Psoas muscle (tissue), 8 donors: Measurements from ENCODE around the gene FOXI1. TPM values are rescaled to one million over a fixed set of nuclear protein-coding genes. Genes with fewer than 3 reads are reported as not detected.

ENCODE experiments used
- ATAC-seq, 4 donors: fragments of 200-7000 bp; cut with Tn5 transposase; one replicate each; pipeline ENCODE4 v1.9.1; 2020; ENCODE audit warnings: moderate library complexity in 3 of 4, mild to moderate bottlenecking in 2 of 4
- DNase-seq, 2 donors: peaks; one replicate each; pipeline ENCODE4 v3.0.0-alpha.2; 2020
- H3K27ac ChIP-seq: fragments of 200-600 bp; one replicate; pipeline ENCODE4 v1.8.0; 2022
- H3K27me3 ChIP-seq, 3 donors: fragments of 200-600 bp in 1 of 3; one replicate each; pipeline versions ENCODE4 v1.6.1 to v1.8.0; 2013 to 2022; ENCODE audit warnings: low read length in 2 of 3, mild to moderate bottlenecking in 2 of 3, moderate library complexity in 1 of 3; ENCODE audit not compliant: insufficient read depth in 3 of 3
- H3K36me3 ChIP-seq, 2 donors: fragments of 200-600 bp in 1 of 2; one replicate each; pipeline versions ENCODE4 v1.6.1 to v1.8.0; 2013 to 2022; ENCODE audit warnings: low read depth in 1 of 2, mild to moderate bottlenecking in 1 of 2, moderate library complexity in 1 of 2; ENCODE audit not compliant: insufficient read depth in 1 of 2
- H3K4me1 ChIP-seq: fragments of 200-600 bp; one replicate; pipeline ENCODE4 v1.8.0; 2022
- H3K4me3 ChIP-seq: fragments of 200-600 bp; one replicate; pipeline ENCODE4 v1.8.0; 2022; ENCODE audit warnings: mild to moderate bottlenecking
- H3K9me3 ChIP-seq: fragments of 200-600 bp; one replicate; pipeline ENCODE4 v1.8.0; 2022
- whole genome bisulfite sequencing, 3 donors: extraction: QIAGEN DNeasy Blood & Tissue Kit; methylation state at CpG; one replicate each; pipeline versions ENCODE4 v1.1.6 to v1.1.7; 2013; 5-methylcytosine and 5-hydroxymethylcytosine counted together
- intact Hi-C, 2 donors: fragments of 100-400 bp; cut with DNase I; formaldehyde crosslinking; loops; one replicate each; pipeline versions ENCODE4 v1.11.0 to v1.14.2; 2022
- polyA plus RNA-seq, 3 donors: library from polyadenylated mRNA; stranded (reverse); fragments of 200-250 nt; gene quantifications; one replicate each; pipeline ENCODE4 v1.2.3, GENCODE V29; 2013
- total RNA-seq, 4 donors: library from RNA; stranded (reverse); fragmentation: NEBNext Ultra II Directional in 2 of 4; extraction: Animal tissue kit (Norgen Biotek cat#: 25700) in 2 of 4; gene quantifications; one replicate each; pipeline versions ENCODE4 v1.2.1 to v1.2.4, GENCODE V29; 2021 to 2023
- TF ChIP-seq, protein P1 (sequence below): fragments of 200-600 bp; IDR thresholded peaks from one replicate; pipeline ENCODE4 v1.8.0; 2022; ENCODE audit warnings: antibody characterized with exemption
- donor health status: healthy with polysubstance abuse.
- donor health status: DM: no; HTN: no; CAD: no; lungs with moderate emphysema.
- donor health status: Bipolar disorder and iron deficiency.
- donor health status: healthy.
- donor health status: DM: yes; HTN: yes; CAD: no.
- donor health status: DM: no; HTN: no; CAD: no.
- donor health status: DM: no; HTN: no; CAD: no.
- donor health status: DM: yes; HTN: yes; CAD: no.

The FOXI1 gene
- total and polyA plus RNA-seq, 7 donors = not detected

DNA sequence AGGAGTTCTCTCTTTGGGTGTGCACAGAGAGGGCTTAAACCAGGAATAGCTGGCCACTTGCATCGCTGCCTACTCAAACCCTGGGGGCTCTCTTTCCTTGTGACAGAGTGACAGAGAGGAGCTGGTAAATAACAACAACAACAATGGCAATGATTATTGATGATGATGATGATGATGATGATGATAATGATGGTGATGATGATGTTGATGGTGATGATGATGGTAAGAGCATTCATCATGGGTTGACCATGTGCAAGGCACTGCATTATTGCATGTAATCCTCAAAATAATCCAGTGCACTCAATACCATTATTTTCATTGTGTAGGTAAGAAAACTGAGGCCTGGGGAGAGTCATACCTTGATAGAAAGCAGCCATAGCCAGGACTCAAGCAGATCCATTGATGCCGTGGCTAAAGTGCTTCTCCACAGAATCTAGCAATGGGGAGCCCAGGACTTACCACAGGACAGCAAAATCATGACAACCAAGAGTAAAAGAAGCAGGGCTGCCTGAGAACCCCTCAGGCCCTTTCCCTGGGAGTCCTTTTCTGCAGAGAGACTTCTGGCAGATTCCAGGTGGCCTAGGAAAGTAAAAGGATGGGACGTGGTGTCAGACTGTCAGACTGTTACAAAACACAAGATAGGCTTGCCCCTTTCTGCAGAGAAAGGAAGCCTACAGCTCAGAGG, 4.8 kb downstream of the FOXI1 start:
- Histone ChIP-seq H3K4me3 (no peak overlapping the region), H3K36me3 (no peaks in the 10 kb centered on the region), H3K9me3 (no peaks in the 10 kb centered on the region), H3K27me3 (no peaks in the 10 kb centered on the region), H3K4me1 (no peaks in the 10 kb centered on the region), H3K27ac (no peak overlapping the region)
- no peak for DNase-seq
- no peak for ATAC-seq
- WGBS, 3 donors = 64 to 78% (median 74%) methylated on average over 3 of the region's 3 CpGs
- TF ChIP-seq, protein P1, sequence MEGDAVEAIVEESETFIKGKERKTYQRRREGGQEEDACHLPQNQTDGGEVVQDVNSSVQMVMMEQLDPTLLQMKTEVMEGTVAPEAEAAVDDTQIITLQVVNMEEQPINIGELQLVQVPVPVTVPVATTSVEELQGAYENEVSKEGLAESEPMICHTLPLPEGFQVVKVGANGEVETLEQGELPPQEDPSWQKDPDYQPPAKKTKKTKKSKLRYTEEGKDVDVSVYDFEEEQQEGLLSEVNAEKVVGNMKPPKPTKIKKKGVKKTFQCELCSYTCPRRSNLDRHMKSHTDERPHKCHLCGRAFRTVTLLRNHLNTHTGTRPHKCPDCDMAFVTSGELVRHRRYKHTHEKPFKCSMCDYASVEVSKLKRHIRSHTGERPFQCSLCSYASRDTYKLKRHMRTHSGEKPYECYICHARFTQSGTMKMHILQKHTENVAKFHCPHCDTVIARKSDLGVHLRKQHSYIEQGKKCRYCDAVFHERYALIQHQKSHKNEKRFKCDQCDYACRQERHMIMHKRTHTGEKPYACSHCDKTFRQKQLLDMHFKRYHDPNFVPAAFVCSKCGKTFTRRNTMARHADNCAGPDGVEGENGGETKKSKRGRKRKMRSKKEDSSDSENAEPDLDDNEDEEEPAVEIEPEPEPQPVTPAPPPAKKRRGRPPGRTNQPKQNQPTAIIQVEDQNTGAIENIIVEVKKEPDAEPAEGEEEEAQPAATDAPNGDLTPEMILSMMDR = no peak
- intact Hi-C loops = loop anchor here in 1 of 2 donors (5.0 kb wide), 1 partner anchor 307 kb away; no protein-coding TSS in a partner anchor

DNA sequence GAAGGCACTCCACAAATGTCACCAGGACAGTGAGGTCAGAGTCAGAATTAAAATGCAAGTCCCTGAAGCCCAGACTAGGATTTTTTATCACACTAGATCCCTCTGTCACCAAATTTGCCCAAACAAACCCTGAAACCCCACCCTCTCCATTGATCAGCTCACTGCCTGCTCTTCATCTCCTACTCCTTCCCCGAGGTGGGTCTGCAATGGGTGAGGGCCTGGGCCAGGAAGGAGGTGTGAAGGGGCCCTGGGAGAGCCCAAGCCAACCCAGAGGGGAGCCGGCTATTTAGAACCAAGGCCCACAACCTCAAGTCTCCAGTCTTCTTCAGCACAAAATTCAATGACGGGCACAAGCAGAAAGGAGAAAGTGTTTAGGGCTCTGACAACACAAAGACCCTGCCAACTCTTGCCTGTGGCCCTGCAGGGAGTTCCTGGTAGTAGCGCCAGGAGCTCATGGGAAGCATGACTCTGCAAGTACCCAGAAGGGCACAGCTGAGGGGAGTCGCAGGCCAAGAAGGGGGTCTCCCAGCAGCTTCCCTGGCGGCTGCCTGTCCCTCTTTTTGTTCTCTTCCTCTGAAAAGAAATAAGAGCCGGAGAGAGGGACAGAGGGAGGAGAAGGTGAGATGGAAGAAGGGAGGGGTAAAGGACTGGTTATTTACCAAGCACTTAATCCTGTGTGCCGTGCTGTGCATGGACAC, 5.5 kb downstream of the FOXI1 start:
- Histone ChIP-seq H3K4me3 (no peak overlapping the region), H3K27me3 (no peaks in the 10 kb centered on the region), H3K27ac (no peak overlapping the region), H3K36me3 (no peaks in the 10 kb centered on the region), H3K4me1 (no peaks in the 10 kb centered on the region), H3K9me3 (no peaks in the 10 kb centered on the region)
- DNase-seq (no peak), ATAC-seq (no peak)
- 53 to 55% (median 54%) methylated on average over 7 to 8 of the region's 8 CpGs for WGBS, 3 donors
- intact Hi-C loops = loop anchor here in 1 of 2 donors (5.0 kb wide), 1 partner anchor 306 kb away; no protein-coding TSS in a partner anchor
- TF ChIP-seq, protein P1 = no peak

DNA sequence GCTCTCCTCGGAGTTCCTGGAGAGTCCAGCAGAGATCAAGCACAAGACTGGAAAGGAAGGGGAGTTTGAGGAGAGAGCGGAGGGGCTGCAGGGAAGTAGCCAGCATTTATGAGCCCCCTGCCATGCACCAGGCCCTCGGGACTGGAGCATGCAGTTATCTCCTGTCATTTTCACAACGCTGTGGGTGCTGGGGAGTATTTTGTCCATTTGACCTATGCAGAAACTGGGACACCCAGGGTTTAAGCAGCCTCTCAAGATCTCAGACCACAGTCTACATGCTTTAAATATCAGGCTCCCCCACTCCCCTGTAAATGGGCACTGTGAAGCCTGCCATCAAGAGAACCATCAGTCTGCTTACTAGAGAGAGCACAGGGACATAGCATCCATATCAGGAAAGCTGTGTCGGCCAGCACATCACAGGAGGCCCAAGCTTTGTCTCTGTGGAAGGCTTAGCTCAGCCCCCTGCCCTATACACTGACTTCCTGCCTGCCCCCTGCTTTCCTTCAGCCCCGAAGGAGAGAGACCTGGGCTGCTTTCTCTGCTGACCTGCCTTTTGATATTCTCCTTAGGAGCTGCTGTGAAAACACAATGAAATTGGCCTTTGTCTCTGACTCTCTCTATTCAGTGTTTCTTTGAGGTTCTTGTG, 7.3 kb downstream of the FOXI1 start:
- WGBS, 3 donors = 45 to 55% (median 49%) methylated on average over 6 of the region's 6 CpGs
- intact Hi-C loops = loop anchor here in 1 of 2 donors (5.0 kb wide), 1 partner anchor 304 kb away; no protein-coding TSS in a partner anchor
- Histone ChIP-seq H3K4me1 (no peaks in the 10 kb centered on the region), H3K9me3 (no peaks in the 10 kb centered on the region), H3K27ac (no peak overlapping the region), H3K27me3 (no peaks in the 10 kb centered on the region), H3K36me3 (no peaks in the 10 kb centered on the region), H3K4me3 (no peak overlapping the region)
- ATAC-seq (no peak), DNase-seq (no peak)
- TF ChIP-seq, protein P1 = no peak

DNA sequence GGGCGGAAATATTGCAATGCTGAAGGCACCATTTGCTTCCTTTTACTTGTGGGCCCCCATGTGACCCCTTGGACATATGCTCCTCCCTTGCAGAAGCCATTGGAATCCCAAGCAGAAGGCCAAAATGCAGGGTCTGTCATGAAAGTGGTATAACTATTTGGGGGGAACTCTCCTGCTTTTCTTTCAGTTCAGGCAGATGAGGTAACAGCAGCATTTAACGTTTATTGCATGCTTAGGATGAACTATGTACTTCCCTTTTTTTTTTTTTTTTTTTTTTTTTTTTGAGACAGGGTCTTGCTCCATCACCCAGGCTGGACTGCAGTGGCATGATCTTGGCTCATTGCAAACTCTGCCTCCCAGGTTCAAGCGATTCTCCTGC, 7.8 kb downstream of the FOXI1 start:
- H3K27ac ChIP-seq = no peak overlapping the region
- intact Hi-C loops = loop anchor here in 1 of 2 donors (5.0 kb wide), 1 partner anchor 304 kb away; no protein-coding TSS in a partner anchor
- H3K9me3 ChIP-seq = no peaks in the 10 kb centered on the region
- H3K4me3 ChIP-seq = no peak overlapping the region
- DNase-seq (no peak), ATAC-seq (no peak)
- H3K27me3 ChIP-seq = no peaks in the 10 kb centered on the region
- WGBS, 3 donors = 65 to 69% (median 68%) methylated on average over 3 of the region's 3 CpGs
- no peaks in the 10 kb centered on the region for H3K36me3 ChIP-seq
- no peaks in the 10 kb centered on the region for H3K4me1 ChIP-seq
- TF ChIP-seq, protein P1 = no peak
